NCI-H1436 treated with DMSO at 0.1 percent for 48 hours (cell line): ENCODE measurements around the gene NDUFAF3.

ENCODE experiments used
- DNase-seq: peaks from one replicate; lab custom pipeline; 2025; lab: John Stamatoyannopoulos, UW

NDUFAF3 gene

DNA sequence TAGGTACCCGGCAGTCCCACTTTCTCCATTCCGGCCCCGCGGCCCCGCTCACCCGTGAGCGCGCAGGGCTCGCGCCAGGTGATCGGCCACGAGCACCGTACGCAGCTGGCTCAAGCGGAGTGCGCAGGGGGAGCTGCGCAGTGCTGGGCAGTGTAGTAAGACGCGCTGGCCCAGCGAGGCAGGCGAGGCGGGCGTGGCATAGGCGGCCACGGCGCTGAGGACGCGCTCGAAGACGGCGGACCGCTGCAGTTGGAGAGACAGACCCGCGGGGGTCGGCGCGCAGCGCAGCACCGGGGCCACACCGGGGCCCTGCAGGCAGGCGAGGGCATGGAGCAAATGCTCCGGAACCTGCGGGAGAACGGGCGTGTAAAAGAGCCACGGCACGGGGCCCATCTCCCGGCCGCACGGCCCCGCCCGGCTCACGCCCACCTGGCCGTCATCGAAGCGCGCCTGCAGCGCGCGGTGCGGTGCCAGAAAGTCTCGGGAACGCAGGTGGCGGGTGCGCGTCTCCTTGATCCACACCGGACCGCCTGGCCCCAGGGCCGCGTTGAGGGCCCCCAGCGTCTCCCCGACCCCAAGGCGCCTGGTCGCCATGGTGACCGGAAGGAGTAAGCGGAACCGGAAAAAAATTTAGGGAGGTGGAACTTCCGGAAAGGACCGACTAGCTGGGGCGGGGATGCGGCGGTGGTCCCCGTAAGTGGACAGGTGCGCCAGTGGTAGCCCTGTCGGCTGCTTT is 3.8 kb upstream of the NDUFAF3 start, which contains the start of gene DALRD3:
DALRD3 (minus strand) TSS at position 610 of the 736 bp plus-strand sequence; CDS start at position 594, 16 bp downstream.
- DNase-seq = no peak

DNA sequence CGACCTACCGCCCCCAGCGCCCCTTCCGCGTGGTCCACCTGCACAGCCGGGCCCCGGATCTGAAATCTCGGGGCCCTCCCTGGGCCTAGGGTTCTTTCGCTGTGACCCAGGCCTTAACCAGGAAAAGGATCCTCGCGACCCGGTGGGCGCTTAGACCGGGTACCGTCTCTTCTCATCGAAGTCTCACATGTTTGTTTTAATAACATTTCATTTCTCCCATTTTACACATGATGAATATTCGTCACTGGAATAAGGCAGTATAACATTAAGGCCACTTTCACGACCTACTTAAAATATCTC is 3.3 kb upstream of the NDUFAF3 start:
- DNase-seq = no peak

DNA sequence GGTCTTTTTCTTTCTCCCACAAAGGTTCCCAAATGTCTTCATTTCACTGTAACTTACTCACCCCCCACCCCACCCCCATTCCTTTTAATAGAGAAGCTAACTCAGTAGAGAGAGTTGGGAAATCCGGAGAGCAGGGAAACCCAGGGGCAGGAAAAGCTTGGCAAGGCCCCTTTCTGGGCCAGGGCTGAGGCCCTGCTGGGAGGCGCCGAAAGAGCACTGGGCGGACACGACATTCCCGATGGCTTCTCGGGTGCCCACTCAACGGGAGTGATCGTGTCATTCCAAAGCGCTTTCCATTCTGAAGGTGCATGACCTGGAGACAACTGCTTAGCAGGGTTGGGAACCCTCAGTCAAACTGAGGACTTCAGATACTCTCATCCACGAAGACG is 2.0 kb upstream of the NDUFAF3 start:
- DNase-seq = no peak

DNA sequence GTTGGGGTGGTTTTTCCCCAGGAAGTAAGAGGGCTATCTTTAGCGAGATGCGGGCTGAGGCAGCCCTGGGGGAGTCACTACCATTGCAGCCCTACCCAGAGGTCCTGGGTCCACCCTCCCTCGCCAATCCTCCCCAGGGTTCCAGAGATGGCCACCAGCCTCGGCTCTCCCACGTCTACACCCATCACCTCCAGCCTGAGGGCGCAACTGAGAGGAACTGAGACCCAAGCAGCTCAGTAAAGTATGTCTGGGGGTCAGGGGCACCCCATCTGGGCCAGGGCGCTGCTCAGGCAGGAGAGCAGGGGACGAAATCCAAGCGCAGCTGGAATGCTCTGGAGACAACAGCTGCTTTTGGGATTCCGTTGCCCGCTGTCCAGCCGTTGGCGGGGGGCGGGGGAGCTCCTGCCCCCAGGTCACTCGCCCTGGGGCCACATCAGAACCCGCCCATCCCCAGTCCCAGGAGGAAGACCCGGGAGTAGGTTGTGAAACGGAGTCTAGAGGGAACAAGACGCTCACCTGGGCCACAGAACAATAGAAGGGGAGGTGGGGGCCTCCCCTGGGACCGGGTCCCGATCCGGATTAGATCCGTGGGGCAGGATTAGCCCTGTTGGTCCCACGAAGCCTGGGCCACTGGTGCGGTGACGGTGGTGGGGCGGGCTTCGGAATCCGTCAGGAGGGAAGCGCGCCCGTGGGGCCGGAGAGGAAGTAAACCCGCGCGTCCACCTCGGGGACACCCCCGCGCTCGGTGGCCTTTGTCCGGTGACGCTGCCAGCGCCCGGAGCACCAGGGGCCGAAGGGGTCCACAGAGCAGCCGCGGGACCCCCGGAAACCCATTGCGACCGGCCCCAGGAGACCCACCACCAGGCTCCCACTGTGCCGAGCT is 1.4 kb upstream of the NDUFAF3 start:
- DNase-seq = no peak

DNA sequence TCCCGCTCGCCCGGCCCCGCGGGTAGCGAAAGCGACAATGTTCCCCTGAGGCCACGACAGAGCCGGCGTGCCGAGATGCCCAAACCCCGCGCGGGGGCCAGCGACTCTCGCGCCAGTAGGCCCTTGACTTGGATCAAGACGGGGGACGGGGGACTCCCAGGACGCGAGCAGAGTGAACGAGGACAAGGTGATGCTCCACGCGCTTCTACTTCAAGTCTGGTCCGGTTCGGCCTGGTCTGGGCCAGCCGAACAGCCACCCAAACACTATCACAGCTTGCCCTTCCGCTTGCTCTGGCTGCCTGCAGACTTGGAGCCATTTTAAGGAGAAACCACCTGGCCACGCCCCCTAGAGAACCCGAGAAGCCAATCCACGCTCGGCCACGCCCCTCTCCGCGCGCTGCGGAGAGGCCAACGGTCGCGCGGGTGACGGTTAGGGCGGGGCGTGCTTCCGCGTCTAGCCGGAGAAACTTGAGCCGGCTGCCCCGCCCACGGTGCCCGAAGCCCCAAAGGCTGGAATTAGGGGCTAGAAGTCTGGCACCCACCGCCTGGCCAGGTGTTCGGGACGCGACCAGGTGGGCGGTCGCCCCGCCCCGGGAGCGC is 608 bp upstream of the NDUFAF3 start:
- DNase-seq = peak; percentile 68

DNA sequence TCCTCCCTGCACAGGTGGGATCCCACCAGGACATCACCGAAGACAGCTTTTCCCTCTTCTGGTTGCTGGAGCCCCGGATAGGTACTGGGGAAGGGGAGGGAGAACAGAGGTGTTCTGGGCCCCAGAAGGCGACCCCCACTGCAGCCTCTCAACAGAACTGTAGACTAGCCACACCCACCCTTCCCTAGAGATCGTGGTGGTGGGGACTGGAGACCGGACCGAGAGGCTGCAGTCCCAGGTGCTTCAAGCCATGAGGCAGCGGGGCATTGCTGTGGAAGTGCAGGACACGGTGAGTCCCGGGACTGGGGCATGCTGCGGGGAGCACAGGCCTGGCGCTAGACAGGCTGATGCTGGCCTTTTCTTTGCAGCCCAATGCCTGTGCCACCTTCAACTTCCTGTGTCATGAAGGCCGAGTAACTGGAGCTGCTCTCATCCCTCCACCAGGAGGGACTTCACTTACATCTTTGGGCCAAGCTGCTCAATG is 809 bp downstream of the NDUFAF3 start:
- no peak for DNase-seq

DNA sequence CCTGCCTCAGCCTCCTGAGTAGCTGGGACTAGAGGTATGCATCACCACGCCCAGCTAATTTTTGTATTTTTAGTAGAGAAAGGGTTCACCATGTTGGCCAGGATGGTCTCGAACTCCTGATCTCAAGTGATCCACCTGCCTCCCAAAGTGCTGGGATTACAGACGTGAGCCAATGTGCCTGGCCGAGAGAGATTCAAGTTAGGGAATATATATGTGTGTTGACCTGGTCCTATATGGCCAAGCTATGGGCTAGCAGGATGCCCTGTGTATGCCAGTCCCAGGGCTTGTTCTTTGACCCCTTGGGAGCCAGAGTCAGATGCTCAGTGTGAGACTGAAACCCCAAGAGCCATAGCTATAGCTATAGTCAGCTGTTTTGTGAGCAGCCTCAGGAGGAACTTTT is 1.9 kb downstream of the NDUFAF3 start:
- DNase-seq = no peak

DNA sequence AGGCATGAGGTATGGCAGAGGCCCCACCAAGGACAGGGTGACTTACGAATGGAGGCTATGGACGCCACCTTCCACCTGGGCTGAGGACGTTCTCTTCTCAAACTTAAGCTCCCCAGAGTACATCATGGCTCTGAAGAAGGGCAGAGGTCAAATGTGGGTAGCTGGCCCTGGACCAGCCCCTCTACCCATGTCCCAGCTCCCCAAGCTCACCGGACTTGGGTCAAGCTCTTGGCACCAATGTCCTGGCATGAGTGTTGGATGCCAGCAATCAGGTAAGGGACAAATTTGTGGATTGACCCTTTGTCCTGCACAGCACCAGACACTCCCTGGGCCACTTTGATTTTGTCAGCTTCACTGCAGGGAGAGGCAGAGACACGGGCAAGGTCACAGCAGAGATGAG is 2.5 kb downstream of the NDUFAF3 start:
- no peak for DNase-seq

DNA sequence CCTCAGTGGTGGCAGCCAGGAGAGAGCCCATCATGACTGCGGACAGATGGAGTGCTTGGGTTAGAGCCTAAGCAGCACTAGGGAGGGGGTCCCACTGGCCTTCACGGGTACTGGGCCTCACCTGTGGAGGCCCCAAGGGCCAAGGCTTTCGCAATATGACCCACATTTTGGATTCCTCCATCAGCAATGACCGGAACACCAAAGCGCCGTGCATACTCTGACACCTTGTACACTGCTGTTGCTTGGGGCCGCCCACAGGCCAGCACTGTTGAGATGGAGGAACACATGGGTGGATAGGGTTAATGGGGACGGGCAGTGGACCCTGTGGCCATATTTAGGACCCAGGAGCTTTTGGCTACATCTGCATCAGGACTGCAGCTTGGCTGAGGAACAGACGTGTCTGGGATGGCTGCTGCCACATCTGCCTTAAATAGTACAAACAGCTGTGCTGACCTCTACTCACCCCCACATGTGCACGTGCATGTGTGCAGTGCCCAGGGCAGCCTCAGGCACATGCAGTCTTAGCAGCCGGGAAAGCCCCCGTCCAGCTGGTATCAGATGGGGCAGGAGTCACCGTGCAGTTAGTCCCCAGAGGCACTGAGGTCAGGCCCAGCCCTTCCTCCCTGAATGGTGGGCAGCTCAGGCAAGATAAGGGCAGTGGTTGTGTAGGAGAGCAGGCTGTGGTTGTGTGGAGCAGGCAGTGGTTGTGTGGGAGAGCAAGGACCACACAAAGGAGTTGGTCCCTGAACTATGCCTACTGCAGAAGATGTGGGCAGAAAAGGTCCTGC is 3.3 kb downstream of the NDUFAF3 start:
- DNase-seq = no peak

DNA sequence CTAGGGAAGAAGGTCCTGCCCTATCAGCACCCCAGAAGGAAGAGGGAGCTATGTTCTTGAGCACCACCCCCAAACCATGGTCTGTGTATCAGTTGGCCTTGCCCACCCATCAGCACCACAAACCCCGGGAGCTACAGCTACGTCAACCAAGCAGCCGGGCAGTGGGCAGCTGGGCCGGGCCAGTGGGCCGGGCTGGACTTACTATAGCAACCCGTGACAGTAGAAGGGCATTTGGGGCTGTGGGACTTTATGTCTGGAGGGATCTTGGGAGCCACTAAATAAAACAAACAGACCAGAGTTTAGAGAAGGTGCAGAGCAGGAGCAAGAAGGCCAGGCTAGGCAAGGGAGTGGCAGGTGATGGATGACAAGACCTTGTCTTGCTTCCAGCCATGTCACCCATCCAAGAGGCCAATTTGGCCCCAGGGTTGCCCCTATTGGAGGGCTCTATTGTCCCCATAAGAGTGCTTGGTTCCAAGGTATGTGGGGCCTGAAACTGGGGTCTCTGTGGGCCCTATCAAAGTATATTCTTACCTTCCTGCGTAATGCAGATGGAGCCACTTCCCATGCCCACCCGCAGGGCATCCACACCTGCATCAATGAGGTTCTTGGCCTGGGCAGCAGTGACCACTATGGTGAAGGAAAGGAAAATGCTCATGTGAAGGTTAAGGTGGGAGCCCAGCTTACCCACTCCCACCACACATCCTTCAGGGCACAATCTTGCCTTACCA is 4.0 kb downstream of the NDUFAF3 start:
- DNase-seq = no peak

DNA sequence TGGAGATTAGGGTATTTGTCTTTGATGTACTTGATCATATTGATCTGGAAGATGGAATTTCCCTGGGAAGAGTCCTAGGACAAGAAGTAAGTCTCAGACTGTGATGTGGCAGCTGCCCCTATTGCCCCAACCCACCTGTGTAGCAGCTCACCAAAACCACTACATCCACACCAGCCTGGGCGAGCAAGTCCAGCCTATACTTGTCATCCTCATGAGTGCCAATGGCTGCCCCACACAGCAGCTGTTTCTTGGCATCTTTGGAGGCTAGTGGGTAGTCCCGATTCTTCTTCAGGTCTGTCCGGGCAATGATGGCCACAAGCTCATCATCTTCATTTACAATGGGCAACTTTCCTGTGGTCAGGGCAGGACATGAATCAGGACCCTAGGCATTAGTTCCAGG is 4.6 kb downstream of the NDUFAF3 start:
- no peak for DNase-seq

DNA sequence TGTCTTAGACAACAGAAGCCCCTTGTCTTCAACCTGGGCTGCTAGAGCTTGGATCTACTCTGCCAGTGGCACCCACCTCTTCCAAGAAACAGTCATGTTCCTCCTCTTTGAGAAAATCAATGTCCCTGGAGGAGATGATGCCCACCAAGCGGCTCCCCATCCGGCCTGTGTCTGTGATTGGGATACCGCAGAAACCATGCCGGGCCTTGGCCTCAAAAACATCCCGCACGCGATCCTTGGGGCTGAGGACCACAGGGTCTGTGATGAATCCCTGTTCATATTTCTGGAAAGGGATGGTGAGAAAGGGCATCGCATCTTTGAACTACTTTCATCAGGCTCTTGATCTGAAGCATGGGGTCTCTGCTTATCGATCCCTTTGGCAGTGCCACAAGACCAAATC is 5.7 kb downstream of the NDUFAF3 start:
- no peak for DNase-seq

DNA sequence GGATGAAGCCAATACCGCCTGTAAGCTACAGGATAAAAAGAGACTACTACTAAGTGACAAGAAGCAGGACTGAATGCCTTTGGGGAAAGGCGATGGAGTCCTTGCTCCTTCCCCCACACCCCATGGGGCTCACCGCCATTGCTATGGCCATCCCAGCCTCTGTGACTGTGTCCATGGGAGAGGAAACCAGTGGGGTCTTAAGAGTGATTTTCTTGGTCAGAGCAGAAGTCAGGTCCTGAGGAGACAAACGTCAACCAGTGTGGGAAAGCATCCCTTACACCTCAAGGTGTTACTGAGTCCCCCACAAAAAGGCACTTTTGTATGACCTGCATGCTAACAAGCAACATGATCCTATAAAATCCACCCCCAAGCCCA is 6.4 kb downstream of the NDUFAF3 start:
- DNase-seq = no peak

DNA sequence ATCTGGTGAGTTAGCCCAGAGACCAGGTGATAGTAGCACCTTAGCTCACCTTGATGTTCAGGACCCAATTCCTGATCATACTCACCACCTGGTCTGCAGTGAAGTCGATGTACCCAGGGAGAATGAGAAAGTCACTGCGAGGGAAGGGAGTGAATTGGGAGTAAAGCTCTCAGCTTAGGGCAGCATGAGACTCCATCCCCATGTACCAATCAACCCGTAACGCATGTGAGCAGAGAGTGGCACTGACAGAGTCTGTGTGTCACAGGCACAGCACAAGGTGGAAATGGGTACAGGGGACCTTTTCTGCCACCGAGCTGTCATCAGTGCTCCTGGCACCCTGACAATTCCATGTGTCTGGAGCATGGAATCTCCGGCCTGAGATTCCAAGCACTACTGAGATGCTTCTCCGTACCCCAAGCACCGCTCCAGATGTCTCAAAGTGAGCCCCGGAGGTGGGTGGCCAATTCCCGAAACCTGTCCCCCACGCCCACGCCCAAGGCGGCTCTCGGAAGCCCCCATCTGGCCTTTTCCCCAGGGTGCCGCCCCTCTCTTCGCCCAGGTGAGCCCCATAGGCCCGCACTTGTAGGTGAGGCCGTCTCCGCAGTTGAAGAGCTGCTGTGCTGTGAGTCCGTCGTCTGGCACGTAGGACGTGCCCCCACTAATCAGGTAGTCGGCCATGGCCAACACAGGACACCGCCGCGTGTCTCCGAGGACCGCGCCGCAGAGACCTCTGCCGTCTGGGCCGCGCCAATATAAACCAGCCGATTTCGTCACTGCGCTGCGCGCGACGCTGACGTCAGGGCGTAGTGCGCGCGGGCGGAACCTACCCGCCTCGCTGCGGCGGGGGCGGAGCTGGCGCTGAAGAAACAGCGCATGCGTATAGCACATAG is 7.0 kb downstream of the NDUFAF3 start, which contains the start of gene IMPDH2:
IMPDH2 (minus strand) TSS at position 726 of the 890 bp plus-strand sequence; CDS start at position 678, 48 bp downstream.
- peak; percentile 42 for DNase-seq

DNA sequence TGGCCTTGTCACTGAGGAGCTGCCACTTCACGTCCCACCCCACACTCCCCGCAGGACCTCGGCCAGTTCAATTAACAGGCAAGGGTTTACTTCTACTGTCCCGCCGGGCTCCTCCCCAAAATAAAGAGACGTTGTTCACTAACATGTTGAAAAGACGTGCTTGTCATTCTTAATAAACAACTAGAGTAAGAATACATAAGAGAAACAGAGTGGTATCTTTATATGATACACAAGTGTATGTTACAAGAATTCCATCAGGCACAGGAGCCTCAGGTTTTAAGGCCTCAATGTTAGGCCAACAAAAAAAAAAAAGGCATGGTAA is 7.6 kb downstream of the NDUFAF3 start:
- DNase-seq = no peak

DNA sequence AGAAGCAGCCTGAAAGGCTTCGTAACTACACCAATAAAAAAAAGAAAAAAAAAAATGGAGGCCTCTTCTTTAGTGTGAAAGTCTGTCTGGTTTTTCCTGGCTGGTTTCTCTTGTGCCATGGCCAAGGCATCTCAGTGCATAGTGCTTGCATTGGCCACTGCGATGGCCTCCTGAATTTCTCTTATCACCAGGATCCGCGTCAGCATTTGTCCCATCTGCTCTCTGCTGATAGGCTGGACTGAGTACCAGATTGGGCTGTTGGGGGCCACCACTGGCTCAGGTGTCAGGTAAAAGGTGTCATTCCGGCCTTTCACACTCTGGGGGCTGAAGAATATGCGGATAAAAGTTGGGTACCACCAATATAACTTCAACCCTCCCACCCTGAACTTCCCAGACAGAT is 8.4 kb downstream of the NDUFAF3 start:
- no peak for DNase-seq

DNA sequence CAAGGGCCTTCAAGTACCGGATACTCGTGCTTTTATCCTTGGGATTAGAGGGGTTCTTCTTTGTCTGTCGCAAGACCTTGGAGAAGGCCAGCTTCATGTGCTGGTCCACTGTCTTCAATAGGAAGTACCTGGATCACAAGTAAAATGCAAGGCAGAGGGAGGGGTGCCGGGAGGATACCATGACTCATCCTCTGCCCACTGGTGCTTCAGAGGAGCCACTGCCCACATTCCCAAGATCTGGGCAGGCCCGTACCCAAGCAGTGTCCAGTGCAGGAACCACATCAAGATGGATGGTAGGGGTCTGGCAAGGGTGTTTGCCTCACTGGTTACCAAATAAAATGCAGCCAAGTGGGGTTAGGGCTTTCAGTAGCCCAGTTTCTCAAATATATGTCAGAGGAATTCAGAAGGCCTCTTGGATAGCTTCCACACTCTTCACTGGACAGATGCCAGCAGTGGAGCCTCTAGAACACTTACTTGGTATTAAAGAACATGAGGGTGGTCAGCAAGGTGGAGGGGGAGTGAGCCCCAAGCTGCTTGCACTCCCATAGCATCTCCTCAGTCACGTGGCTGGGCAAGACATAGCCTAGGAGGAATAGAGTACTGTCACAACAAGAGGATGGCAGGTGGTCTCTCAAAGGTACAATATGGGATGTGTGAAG is 10.9 kb downstream of the NDUFAF3 start:
- no peak for DNase-seq

DNA sequence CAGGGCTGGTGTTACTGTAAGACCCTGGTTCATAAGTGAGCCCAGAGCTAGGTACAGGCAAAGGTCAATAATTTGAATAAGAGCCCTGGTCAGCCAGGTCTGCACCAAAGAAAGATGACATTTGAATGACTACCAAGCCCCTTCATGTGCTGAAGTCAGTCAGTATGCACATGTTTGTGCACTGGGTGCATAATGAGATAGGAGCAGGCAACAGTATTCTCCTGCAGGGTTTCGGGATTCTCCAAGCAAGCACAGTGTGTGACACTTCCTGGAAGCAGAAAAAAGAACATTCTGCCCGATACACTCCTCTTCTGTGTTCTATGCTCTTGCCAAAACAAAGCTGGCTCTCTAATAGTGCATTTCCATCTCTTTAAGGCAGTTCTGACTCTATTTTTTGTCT is 12.7 kb downstream of the NDUFAF3 start:
- no peak for DNase-seq

DNA sequence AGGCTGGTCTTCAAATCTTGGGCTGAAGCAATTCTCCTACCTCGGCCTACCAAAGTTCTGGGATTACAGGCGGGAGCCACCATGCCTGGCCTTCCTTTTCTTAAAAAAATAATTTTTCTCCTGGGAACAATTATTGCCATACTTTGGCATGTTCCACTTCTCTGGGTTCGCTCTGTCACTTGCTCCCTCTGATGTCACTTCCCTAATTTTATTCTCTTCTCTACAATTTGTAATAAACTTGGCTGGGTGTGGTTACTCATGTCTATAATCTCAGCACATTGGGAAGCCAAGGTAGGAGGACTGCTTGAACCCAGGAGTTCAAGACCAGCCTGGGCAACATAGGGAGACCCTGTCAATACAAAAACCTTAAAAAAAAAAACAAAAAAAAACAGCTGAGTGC is 13.4 kb downstream of the NDUFAF3 start:
- no peak for DNase-seq

DNA sequence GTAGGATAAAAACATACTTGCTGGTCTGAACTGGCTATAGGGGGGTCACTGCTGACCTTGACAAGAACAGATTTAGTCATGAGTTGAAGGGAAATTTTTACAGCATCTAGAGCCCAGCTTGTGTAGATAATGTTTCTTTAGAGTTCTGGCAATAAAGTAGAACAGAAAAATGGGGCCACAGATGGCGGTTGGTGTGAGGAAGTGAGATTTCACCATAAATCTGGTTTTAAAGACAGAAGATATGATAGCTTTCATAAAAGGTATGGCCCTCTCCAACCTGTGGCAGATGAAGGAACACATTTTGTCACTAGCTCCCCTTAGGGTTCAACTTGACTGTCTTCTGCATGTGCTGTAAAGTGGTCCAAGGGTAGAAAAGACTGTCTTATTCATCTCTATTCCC is 31.6 kb downstream of the NDUFAF3 start:
- no peak for DNase-seq
